Anterior cingulate cortex (tissue), 58 donors: ENCODE data around the gene MRPS26.
"Not testable (repeated sequence)": the region's sequence is repeated elsewhere in the genome, so short reads cannot be mapped to it uniquely, and the experiment has no call there.

ENCODE experiments used
- DNase-seq, 58 donors: peaks; one replicate each; lab custom pipeline; 2025; lab: John Stamatoyannopoulos, UW

The MRPS26 gene

GRCh38 chr20:3041854-3042409 is 3.9 kb upstream of the MRPS26 start:
- peak in 1 of 58 donors; percentile 26 for DNase-seq

DNA sequence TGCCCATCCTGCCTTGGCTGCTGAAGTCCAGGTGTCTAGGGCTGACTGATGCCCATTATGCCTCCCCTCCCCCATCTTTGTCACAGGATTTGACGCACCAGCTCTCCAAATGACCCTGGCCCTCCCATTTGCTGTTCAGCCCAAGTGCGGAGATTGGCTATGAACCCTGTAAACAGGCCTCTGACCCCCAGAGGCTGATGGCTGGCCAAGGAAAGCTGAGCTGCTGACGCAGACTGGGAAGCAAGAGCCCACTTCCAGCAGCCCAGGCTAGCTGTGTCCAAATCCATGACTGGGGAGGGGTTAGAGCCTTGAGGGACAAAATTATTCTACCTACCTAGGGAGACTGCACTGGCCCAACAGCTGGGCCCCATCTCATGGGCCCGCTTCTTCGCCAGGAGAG is 3.2 kb upstream of the MRPS26 start:
- DNase-seq: peak in 4 of 58 donors; percentile 15 to 23 (median 18)

DNA sequence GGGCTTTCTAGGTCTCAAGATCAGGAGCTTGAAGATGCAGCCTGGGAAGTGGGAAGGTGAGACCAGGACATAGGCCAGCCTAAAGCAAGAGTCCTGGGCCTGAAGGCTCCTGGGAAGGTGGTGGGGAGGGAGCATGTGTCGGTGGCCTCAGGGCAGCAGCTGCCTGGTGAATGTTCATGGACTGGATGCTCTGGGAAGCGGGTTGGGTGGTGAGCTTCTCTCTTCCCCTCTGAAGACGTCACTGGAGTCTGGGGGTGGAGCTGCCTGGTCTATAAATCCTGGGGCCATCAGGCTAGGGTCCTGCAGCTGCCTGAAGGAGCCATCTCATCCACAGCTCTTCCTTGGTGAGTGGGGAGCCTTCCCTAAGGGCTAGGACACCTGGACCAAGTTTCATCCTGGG is 2.5 kb upstream of the MRPS26 start, which contains the start of gene GNRH2:
TSS of gene GNRH2 (plus strand) at position 301 of the 400 bp plus-strand sequence. CDS start 793 bp downstream, outside the sequence.
- no peak for DNase-seq

DNA sequence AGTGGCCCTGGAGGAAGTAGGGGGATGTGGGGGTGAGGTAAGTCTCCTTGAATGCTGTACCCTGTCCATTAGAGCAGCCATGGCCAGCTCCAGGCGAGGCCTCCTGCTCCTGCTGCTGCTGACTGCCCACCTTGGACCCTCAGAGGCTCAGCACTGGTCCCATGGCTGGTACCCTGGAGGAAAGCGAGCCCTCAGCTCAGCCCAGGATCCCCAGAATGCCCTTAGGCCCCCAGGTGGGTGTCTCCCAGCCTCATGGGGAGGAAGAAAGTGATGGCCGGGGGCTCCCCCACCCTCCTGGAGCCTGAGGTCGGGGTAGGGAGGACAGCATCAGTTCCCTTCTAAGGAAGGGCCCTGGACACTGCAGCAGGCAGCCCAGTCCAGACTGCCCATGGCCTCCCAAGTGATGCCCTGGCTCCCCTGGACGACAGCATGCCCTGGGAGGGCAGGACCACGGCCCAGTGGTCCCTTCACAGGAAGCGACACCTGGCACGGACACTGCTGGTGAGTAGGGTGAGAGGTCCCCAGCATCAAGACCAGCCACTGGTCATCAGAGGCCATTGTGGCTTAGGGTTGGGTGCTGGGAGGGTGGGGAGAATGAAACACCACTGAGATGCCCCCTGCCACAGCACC is 1.4 kb upstream of the MRPS26 start:
- no peak for DNase-seq

DNA sequence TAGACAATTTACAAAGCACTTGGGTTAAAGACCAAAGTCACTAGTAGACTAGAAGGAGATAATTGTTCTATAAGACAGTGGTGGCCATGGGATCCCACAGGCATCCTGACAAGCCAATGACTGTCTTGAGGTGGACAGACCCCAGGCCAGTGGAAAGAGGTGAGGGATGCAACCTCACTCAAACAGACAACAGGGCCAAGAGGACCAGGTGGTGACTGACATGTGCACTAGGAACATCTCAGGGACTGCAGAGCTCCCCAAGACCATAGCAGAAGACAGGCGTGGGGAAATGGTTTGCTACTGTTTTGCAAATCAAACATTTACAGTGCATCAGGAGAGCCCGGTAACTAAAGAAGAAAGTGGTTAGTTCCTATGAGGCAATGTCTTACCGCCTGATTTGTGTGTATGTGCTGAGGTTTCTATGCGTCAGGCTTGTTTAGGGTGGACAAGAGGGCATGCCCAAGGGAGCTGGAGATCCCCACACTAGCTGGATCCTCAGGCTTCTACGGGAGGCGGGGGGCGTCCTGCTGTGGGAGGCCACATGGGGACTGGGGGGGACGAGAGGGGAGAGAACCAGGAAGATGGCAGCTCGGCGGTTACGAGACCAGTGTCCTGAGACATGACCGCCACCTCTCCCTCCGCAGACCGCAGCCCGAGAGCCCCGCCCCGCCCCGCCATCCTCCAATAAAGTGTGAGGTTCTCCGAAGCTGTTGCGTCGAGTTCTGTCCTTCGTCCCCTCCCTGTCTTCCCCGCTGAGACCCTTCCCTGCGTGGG is 623 bp upstream of the MRPS26 start:
- peak in 39 of 58 donors; percentile 60 to 94 (median 85) for DNase-seq

DNA sequence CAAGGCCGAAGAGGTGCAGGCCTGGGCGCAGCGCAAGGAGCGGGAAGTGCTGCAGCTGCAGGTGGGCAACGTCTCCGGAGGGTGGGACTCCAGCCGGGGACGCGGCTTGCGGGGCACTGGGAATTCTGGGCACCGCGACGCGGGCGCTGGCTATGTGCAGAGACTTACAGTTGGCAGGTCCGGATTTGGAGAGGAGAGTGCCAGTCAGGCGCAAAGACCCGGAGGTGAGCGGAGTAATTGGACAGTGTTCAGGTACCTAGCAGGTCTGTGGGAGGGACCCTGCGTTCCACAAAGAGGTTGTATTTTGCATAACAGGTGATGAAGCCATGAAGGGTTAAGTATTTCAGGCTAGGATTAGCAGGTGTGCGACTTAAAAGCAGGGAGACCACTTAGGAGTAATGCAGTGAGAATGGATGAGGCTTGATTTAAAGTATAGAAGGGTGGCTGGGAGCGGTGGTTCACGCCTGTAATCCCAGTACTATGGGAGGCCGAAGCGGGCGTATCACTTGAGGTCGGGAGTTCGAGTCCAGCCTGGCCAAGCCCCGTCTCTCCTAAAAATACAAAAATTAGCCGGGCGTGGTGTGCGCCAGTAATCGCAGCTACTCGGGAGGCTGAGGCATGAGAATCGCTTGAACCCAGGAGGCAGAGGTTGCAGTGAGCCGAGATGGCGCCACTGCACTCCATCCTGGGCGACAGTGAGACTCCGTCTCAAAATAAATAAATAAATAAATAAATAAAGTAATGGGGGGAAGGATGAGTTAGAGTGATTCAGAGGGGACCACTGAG is 1.0 kb downstream of the MRPS26 start:
- DNase-seq: peak in 8 of 58 donors; percentile 24 to 48 (median 36)

- DNase-seq: no peak
Measured at GRCh38 chr20:3047486-3048419, 1.9 kb downstream of the MRPS26 start.

DNA sequence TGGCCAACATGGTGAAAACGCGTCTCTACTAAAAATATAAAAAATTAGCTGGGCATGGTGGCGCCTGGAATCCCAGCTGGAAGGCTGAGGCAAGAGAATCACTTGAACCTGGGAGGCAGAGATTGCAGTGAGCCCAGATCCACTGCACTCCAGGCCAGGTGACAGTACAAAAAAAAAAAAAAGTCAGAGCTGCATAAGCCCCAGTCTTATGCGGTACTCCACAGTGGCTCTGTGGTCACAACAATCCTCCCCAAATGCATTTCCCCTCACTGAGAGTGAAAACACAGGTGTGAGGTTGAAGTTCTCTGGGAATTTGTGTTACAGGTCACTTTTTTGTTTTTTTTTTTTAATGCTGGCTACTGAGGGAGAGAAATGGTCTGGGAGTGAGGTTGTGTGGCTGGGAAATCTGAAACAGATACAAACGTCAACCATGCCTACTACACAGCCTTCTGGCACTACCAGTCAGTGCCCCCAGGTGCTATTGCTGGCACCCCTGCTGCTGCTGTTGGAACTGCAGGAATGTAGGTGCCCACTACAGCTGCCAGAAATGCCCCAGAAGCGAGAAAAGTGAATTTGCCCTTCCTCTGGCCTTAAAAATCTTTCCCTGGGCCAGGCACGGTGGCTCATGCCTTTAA is 5.7 kb downstream of the MRPS26 start:
- DNase-seq: no peak

- no peak for DNase-seq
Measured at GRCh38 chr20:3059489-3059888, 13.6 kb downstream of the MRPS26 start.

DNA sequence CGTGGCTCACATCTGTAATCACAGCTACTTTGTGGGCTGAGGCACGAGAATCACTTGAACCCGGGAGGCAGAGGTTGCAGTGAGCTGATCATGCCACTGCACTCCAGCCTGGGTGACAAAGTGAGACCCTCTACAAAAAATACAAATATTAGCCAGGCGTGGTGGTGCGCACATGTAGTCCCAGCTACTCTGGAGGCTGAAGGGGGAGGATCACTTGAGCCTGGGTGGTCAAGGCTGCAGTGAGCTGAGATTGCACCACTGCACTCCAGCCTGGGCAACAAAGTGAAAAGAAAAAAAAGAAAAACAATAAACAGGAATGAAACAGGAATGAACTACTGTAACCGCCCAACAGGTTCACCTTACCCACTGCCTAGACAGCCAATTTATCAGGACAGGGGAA is 18.3 kb downstream of the MRPS26 start:
- DNase-seq: not testable (repeated sequence)

DNA sequence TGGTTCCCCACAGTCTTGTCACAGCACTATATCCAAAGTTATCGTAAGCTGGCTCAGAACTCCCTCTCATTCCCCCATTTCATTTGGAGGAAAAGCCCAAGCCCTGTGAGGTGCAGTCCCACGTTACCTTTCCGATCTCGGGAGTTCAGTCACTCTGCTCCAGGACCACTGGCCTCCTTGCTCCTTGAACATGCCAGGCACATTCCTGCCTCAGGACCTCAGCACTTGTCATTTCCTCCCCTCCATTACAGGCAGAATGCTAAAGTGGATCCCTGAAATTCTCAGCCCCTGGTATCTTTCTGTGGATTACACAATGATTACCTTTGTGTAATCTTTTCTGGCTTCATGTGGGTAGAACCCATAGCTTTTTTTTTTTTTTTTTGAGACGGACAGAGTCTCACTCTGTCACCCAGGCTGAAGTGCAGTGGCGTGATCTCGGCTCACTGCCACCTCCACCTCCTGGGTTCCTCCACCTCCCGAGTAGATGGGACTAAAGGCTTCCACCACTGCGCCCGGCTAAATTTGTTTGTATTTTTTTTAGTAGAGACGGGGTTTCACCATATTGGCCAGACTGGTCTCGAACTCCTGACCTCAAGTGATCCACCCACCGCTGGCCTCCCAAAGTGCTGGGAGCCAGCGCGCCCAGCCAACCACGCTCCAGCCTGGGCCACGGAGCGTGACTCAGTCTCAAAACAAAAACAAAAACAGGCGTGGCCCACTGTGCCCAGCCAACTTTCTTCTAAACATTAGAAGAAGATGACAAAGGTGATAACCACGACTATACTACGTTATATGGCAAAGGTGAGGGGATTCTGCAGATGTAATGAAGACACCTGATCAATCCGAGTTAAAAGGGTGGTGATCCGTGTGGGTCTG is 21.5 kb downstream of the MRPS26 start:
- peak in 3 of 58 donors; percentile 12 to 54 (median 52) for DNase-seq

DNA sequence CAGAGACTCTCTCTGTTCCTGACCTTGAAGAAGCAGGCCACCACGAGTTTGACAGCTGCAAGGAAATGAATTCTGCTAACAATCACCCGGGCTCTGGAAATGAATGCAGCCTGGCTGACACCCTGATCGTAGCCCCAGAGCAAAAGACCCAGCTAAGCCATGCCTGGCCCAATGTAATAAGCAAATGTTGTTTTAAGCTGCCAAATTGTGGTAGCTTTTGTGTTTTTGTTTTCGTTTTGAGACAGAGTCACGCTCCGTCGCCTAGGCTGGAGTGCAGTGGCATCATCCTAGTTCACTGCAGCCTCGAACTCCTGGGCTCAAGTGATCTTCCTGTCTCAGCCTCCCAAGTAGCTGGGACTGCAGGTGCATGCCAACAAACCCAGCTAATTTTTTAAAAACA is 22.2 kb downstream of the MRPS26 start:
- peak in 2 of 58 donors; percentile 22 to 24 for DNase-seq

- no peak for DNase-seq
Measured at GRCh38 chr20:3068986-3069900, 23.4 kb downstream of the MRPS26 start.

DNA sequence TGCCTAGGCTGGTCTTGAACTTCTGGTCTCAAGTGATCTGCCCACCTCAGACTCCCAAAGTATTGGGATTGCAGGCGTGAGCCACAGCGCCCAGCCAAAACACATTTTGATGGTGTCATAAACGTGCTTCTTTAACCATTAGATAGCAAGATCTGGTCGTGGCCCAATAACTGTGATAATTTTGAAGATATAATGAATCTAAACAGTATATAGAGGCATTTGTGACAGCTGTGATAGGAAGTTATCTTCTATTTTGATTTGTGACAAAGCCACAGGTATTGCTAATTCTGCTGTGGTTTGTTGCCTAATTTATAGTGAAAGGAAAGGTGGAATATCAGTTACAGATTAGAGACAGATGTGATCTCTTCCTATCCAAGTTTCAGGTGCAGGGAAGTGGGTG is 24.9 kb downstream of the MRPS26 start:
- no peak for DNase-seq

DNA sequence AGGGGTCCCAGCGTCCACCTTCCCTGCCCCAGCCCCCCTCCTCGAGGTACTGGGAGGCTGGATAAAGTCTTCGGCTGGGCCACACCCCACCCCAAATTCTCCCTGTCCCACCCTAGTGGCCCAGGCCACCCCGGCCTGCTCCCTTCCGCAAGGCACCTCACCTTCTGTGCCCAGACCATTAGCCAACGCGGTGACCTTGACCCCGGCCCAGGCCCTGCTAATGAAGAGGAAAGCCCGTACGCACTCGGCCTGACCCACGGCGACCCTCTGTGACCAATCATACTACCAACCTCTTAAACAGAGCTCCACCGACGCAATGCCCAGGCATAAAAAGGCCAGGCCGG is 25.4 kb downstream of the MRPS26 start:
- DNase-seq: no peak

DNA sequence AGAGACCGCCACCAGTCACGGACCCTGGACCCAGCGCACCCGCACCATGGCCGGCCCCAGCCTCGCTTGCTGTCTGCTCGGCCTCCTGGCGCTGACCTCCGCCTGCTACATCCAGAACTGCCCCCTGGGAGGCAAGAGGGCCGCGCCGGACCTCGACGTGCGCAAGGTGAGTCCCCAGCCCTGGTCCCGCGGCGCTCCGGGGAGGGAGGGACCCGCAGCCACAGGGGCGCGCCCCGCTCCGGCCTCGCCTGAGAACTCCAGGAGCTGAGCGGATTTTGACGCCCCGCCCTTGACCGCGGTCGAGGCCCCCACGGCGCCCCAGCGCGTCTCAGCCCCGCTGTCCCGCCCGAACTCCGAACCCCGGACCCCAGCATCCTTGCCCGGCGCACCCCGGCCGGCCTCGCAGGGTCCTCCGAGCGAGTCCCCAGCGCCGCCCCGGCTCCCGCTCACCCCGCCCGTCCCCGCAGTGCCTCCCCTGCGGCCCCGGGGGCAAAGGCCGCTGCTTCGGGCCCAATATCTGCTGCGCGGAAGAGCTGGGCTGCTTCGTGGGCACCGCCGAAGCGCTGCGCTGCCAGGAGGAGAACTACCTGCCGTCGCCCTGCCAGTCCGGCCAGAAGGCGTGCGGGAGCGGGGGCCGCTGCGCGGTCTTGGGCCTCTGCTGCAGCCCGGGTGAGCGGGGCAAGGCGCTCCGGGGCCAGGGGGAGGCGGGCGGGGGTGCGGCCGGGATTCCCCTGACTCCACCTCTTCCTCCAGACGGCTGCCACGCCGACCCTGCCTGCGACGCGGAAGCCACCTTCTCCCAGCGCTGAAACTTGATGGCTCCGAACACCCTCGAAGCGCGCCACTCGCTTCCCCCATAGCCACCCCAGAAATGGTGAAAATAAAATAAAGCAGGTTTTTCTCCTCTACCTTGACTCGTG is 26.0 kb downstream of the MRPS26 start, which contains the start of gene OXT:
TSS of gene OXT (plus strand) at position 11 of the 920 bp plus-strand sequence. CDS start at position 47, 36 bp downstream.
- no peak for DNase-seq
